Colonic mucosa (tissue), 4 donors: ENCODE data around the gene MAS1. TPM values are rescaled to one million over a fixed set of nuclear protein-coding genes. Genes with fewer than 3 reads are reported as not detected.
"Not testable (repeated sequence)": the region's sequence is repeated elsewhere in the genome, so short reads cannot be mapped to it uniquely, and the experiment has no call there.

Experiments used
- DNase-seq: peaks from one replicate; pipeline ENCODE4 v3.0.0-alpha.2; 2020
- H3K27ac ChIP-seq: fragments of 200-600 bp; one replicate; pipeline ENCODE4 v1.8.0; 2021
- H3K27me3 ChIP-seq: fragments of 200-600 bp; one replicate; pipeline ENCODE4 v1.8.0; 2021
- H3K36me3 ChIP-seq: fragments of 200-600 bp; one replicate; pipeline ENCODE4 v1.8.0; 2021
- H3K4me1 ChIP-seq: fragments of 200-600 bp; one replicate; pipeline ENCODE4 v1.8.0; 2021; ENCODE audit warnings: mild to moderate bottlenecking
- H3K4me3 ChIP-seq: fragments of 200-600 bp; one replicate; pipeline ENCODE4 v1.8.0; 2021
- H3K9ac ChIP-seq, 2 donors: one replicate each; pipeline ENCODE4 v1.7.0; 2013; ENCODE audit warnings: control low read depth in 2 of 2, low read depth in 2 of 2, low read length in 2 of 2
- H3K9me3 ChIP-seq: fragments of 200-600 bp; one replicate; pipeline ENCODE4 v1.8.0; 2021
- CTCF ChIP-seq: fragments of 200-600 bp; IDR thresholded peaks from one replicate; pipeline ENCODE4 v1.8.0; 2022; ENCODE audit warnings: antibody characterized with exemption, mild to moderate bottlenecking
- intact Hi-C: fragments of 100-400 bp; cut with DNase I; formaldehyde crosslinking; loops from one replicate; pipeline ENCODE4 v1.14.1; 2022
- total RNA-seq, 2 donors: library from RNA; stranded (reverse); fragmentation: NEBNext Ultra II Directional in 1 of 2; extraction: Animal tissue kit (Norgen Biotek cat#: 25700) in 1 of 2; gene quantifications; one replicate each; pipeline ENCODE4 v1.2.1, GENCODE V29; 2021
- donor health status: healthy.
- donor health status: DM: no; HTN: no; CAD: no.
- donor health status: DM: no; HTN: no; CAD: no.

Gene MAS1
- total RNA-seq, 2 donors from 2014 or later = not detected

- Histone ChIP-seq H3K9ac (no peak overlapping the region), H3K27ac (no peak overlapping the region), H3K36me3 (no peaks in the 10 kb centered on the region), H3K4me3 (no peak overlapping the region), H3K9me3 (no peaks in the 10 kb centered on the region), H3K4me1 (no peaks in the 10 kb centered on the region), H3K27me3 (no peaks in the 10 kb centered on the region)
- DNase-seq = no peak
- no peak for TF ChIP-seq CTCF
- intact Hi-C loops = no loop called here
Measured at GRCh38 chr6:159915397-159915796, 24.6 kb downstream of the MAS1 start.

GRCh38 chr6:159916237-159916636, 25.4 kb downstream of the MAS1 start:
- intact Hi-C loops = no loop called here
- Histone ChIP-seq H3K4me3 (no peak overlapping the region), H3K27me3 (no peaks in the 10 kb centered on the region), H3K4me1 (no peaks in the 10 kb centered on the region), H3K27ac (no peak overlapping the region), H3K9ac (no peak overlapping the region), H3K9me3 (no peaks in the 10 kb centered on the region), H3K36me3 (no peaks in the 10 kb centered on the region)
- TF ChIP-seq CTCF = no peak
- no peak for DNase-seq

- H3K27ac ChIP-seq = no peak overlapping the region
- no peaks in the 10 kb centered on the region for H3K9me3 ChIP-seq
- intact Hi-C loops = no loop called here
- no peak for TF ChIP-seq CTCF
- DNase-seq = no peak
- H3K36me3 ChIP-seq = no peaks in the 10 kb centered on the region
- no peaks in the 10 kb centered on the region for H3K27me3 ChIP-seq
- H3K4me3 ChIP-seq = no peak overlapping the region
- no peaks in the 10 kb centered on the region for H3K4me1 ChIP-seq
- H3K9ac ChIP-seq = no peak overlapping the region
Measured at GRCh38 chr6:159916752-159917151, 26.0 kb downstream of the MAS1 start.

GRCh38 chr6:159919011-159919511, 28.3 kb downstream of the MAS1 start:
- intact Hi-C loops = no loop called here
- Histone ChIP-seq H3K4me3 (no peak overlapping the region), H3K36me3 (no peaks in the 10 kb centered on the region), H3K27ac (no peak overlapping the region), H3K4me1 (no peaks in the 10 kb centered on the region), H3K9ac (no peak overlapping the region), H3K27me3 (no peaks in the 10 kb centered on the region), H3K9me3 (no peaks in the 10 kb centered on the region)
- TF ChIP-seq CTCF = no peak
- no peak for DNase-seq

GRCh38 chr6:159919800-159920199, 29.0 kb downstream of the MAS1 start:
- Histone ChIP-seq H3K9me3 (no peaks in the 10 kb centered on the region), H3K27ac (no peak overlapping the region), H3K9ac (no peak overlapping the region), H3K27me3 (no peaks in the 10 kb centered on the region), H3K4me3 (no peak overlapping the region), H3K36me3 (no peaks in the 10 kb centered on the region), H3K4me1 (no peaks in the 10 kb centered on the region)
- no peak for DNase-seq
- no peak for TF ChIP-seq CTCF
- intact Hi-C loops = no loop called here

- DNase-seq, H3K4me1 ChIP-seq, H3K4me3 ChIP-seq, H3K27me3 ChIP-seq, H3K9me3 ChIP-seq, H3K36me3 ChIP-seq, H3K27ac ChIP-seq, H3K9ac ChIP-seq, intact Hi-C loops: not testable (repeated sequence)
Measured at GRCh38 chr6:159924150-159924549, 33.4 kb downstream of the MAS1 start.
